Neural cell (in vitro differentiated cells): Measurements from ENCODE around the gene RALB.

Experiments
- CTCF ChIP-seq: fragments of 450-650 bp; IDR thresholded peaks from 2 replicates; pipeline ENCODE4 v1.5.1; 2014; ENCODE audit warnings: antibody characterized with exemption, mild to moderate bottlenecking, moderate library complexity; ENCODE audit not compliant: poor library complexity, severe bottlenecking
- EP300 ChIP-seq: fragments of 450-650 bp; conservative IDR thresholded peaks from 2 replicates; pipeline ENCODE4 v1.6.1; 2014; ENCODE audit warnings: antibody characterized with exemption, mild to moderate bottlenecking, moderate library complexity; ENCODE audit not compliant: poor library complexity, severe bottlenecking
- RAD21 ChIP-seq: fragments of 450-650 bp; conservative IDR thresholded peaks from 2 replicates; pipeline ENCODE4 v1.6.1; 2014; ENCODE audit warnings: antibody characterized with exemption, mild to moderate bottlenecking, moderate library complexity

DNA sequence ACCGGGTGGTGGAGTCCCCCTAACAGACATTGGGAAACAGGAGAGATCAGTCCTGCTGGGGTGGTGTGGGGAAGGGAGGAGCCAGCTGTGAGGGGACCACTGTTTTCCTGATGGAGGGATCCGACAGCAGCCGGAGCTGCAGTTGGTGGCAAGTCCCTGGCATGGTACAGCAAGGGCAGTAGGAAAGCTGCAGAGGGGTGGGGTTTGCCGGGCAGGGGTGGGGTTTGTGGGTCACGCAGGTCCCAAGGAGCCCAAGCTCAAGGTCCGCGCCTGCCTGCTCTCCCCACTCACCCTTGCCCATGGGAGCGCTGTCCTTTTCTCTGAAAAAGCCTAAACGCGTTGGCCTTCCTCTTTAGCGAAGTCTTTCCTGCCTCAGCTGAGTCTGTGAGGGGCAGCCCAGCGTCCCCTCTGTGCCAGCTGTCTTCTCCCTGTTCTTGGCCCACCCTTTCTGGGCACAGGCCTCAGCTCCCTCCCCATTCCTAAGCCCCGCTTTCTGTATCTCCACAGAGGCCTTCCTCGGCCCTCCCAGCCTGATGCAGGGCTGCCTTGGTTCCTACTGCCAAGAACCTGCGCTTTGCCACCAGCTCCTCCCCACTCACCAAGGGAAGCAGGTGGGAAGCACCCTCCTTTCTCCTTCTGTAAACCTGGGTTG lies 64.0 kb downstream of the RALB start:
- TF ChIP-seq CTCF (no peak), EP300 (no peak), RAD21 (no peak)
